ENCODE measurements around the gene HAT1.

The HAT1 gene

GRCh38 chr2:171913517-171913916 is 8.7 kb upstream of the HAT1 start:
- DNase-seq (ENCODE audit: extremely low read depth in 1 of 2, low read depth in 1 of 2) = no peak

GRCh38 chr2:171919453-171919852 is 2.8 kb upstream of the HAT1 start:
- no peak for DNase-seq (ENCODE audit: extremely low read depth in 1 of 2, low read depth in 1 of 2)

DNA sequence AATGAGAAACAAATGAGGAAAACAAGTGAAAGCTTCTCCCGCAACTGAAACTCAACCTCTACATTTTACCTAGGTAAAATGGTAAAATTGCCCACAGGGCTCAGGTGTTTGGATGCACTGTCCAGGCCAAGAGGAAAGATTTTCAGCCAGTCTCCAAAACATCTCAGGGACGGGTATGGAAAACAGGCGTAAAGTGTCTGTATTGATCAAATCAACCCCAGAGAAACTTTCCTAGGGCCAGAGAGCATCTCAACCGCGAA is 361 bp upstream of the HAT1 start:
- DNase-seq (ENCODE audit: extremely low read depth in 1 of 2, low read depth in 1 of 2) = no peak

GRCh38 chr2:171923206-171923605 is 945 bp downstream of the HAT1 start:
- no peak for DNase-seq (ENCODE audit: extremely low read depth in 1 of 2, low read depth in 1 of 2)

DNA sequence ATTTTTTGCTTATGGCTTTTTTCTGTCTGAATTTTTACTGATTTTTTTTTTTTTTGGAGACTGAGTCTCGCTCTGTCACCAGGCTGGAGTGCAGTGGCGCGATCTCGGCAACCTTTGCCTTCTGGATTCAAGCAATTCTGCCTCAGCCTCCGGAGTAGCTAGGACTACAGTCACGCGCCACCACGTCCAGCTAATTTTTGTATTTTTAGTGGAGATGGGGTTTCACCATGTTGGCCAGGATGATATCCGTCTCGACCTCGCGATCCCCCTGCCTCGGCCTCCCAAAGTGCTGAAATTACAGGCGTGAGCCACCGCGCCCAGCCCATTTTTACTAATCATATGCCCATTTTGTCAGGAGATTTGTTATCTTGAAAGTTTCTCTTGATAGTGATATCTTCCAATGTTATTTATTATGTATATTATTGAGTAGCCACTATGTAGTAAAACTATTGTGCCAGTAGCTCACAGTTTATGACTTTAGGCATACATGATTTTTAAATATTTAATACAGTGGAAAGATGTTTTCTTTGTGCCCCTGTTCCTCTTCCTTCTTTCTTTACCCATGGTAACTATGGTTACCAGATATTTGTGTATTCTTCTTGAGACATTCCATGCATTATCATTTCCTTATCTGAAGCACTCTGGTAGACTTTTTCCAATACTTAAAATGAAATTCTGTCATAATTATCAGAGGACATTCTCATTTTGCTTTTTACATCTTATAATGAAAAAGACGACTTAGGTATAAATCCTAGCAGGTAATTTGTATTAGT is 2.1 kb downstream of the HAT1 start:
- no peak for DNase-seq (ENCODE audit: extremely low read depth in 1 of 2, low read depth in 1 of 2)

- no peak for DNase-seq (ENCODE audit: extremely low read depth in 1 of 2, low read depth in 1 of 2)
Observed at GRCh38 chr2:171930385-171930784, 8.1 kb downstream of the HAT1 start.

DNA sequence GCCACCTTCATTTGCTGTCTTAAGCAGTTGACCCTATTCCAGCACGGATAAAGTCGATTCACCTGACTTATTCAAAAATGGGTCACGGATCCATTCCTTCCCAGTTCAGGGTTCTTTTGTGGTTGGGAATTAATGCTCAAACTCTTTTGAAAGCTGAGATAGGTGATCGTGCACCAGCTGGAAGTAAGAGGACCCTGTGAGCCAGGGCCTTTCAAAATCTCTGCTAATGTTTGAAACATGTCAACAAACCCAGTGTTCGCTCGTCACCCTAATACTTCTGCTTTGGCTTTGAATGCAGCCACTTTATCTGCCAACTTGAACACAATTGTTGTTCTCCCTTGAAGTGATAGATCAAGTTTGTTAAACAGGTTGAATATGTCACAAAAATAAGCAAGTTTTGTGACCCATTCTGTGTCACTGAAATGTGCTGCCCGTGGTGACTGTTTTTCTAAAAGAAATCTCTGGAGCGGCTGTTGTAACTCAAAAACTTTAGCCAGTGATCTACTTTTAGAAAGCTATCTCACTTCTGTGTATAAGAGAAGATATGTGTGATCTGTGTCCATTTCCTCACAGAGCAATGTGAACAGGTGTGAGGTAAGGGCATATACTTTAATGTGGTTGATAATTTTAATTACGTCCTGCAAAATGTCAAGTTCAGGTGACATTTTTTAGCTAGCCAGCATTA is 16.9 kb downstream of the HAT1 start:
- no peak for DNase-seq (ENCODE audit: extremely low read depth in 1 of 2, low read depth in 1 of 2)

GRCh38 chr2:171939743-171940071 is 17.4 kb downstream of the HAT1 start:
- DNase-seq (ENCODE audit: extremely low read depth in 1 of 2, low read depth in 1 of 2) = no peak

DNA sequence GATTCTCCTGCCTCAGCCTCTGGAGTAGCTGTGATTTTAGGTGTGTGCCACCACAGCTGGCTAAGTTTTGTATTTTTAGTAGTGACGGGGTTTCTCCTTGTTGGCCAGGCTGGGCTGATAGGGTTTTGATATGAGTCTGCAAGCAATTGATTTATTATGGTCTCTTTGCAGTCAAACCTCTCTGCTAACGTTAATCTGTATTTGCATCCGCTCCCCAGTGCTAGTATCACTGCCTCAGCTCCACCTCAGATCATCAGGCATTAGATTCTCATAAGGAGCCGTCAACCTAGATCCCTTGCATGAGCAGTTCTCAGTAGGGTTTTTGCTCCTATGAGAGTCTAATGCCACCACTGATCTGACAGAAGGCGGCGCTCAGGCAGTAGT is 19.0 kb downstream of the HAT1 start:
- no peak for DNase-seq (ENCODE audit: extremely low read depth in 1 of 2, low read depth in 1 of 2)

DNA sequence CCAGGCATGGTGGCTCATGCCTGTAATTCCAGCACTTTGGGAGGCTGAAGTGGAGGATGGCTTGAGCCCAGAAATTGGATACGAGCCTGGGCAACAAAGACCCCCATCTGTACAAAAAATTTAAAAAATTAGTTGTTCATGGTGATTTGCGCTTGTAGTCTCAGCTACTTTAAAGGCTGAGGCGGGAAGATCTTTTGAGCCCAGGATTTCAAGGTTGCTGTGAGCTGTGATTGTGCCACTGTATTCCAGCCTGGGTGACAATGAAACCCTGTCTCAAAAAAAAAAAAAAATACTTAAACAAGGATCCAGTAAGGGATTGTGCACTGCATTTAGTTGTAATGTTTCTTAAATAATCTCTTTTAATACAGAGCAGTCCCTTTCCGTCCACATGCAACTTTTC is 21.6 kb downstream of the HAT1 start:
- DNase-seq (ENCODE audit: extremely low read depth in 1 of 2, low read depth in 1 of 2) = no peak

DNA sequence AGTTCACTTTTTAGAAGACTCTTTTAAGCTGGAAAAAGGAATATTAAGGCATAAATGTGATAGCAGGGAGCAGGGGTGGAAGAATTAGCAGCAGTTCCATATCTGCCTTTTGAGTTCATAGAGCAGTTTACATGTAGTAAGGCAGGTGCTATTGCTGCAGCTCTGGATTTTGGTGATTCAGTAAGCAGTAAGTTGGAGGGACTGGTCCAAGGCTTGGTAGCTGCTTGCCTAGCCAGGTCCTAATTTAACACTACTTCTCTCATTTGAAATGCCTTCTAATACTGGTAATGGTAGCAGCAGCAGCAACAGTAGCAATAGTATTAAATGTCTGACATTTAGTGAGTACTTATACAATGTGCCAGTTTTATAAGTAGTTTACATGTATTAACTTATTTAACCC is 30.0 kb downstream of the HAT1 start:
- no peak for DNase-seq (ENCODE audit: extremely low read depth in 1 of 2, low read depth in 1 of 2)

DNA sequence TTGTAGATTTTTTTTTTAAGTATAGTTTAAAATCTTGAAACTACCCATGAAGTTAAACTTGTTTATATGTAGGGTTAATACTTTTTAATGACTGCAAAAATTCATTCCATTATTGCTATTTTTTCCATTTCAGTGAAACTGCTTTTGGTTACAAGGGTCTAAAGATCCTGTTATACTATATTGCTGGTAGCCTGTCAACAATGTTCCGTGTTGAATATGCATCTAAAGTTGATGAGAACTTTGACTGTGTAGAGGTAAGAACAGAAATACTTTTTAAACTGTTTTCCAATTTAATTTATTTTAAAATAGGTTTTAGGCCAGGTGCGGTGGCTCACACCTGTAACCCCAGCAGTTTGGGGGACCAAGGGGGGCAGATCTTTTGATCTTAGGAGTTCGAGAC is 30.5 kb downstream of the HAT1 start:
- DNase-seq (ENCODE audit: extremely low read depth in 1 of 2, low read depth in 1 of 2) = no peak

DNA sequence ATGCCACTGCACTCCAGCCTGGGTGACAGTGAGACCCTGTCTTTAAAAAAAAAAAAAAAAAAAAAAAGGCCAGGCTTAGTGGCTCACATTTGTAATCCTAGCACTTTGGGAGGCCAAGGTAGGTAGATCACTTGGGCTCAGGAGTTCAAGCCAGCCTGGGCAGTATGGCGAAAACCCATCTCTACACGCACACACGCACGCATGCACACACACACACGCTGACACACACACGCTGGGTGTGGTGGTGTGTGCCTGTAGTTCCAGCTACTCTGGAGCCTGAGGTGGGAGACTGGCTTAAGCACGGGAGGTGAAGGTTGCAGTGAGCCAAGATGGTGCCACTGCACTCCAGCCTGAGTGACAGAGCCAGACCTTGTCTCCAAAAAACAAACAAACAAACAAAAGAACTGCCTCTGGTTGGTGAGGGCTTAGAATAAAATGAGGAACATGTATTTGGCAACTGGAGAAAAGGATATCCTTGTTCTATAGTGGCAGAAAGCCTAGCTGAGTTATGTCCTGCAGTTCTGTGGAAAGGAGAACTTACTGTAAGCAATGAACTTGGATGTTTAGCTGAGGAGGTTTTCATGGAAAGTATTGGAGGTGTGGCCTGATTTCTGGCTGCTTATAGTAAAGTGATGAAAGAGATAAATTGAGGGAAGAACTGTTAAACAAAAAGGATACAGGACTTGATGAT is 34.0 kb downstream of the HAT1 start:
- DNase-seq (ENCODE audit: extremely low read depth in 1 of 2, low read depth in 1 of 2) = no peak

GRCh38 chr2:171957061-171957460 is 34.8 kb downstream of the HAT1 start:
- no peak for DNase-seq (ENCODE audit: extremely low read depth in 1 of 2, low read depth in 1 of 2)

DNA sequence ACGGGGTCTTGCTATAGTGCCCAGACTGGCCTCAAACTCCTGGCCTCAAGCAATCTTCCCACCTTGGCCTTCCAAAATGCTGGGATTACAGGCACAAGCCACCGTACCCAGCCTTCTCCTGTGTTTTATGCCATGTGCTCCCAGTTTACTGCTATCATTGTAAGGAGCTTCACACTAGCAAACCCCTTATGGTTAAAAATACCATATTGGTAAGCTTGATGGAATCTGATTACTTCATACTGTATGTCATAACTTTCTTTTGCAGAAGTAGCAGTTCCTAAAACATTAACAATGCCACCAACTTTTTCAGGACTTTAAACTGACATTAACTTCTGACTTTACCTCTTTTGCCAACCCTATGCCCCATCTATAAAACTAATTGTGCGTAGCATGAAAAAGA is 36.2 kb downstream of the HAT1 start:
- DNase-seq (ENCODE audit: extremely low read depth in 1 of 2, low read depth in 1 of 2) = no peak

DNA sequence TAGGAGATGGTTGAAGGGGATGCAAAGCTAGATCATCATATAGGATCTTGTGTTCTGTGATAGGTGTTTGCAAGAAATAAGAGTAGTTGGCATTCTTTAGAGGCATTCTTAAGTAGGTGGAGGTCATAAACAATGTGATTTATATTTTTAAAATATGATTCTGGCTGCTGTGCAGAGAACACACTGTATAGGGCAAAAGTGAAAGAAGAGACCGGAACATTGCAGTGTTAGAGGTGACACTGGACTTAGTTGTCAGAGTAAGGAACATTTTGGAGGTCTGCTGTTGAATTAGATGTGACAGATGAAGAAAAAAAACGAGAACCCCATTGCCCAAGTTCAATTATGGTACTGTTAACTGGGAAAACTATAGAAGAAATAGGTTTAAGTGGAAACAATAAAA is 37.7 kb downstream of the HAT1 start:
- DNase-seq (ENCODE audit: extremely low read depth in 1 of 2, low read depth in 1 of 2) = no peak

DNA sequence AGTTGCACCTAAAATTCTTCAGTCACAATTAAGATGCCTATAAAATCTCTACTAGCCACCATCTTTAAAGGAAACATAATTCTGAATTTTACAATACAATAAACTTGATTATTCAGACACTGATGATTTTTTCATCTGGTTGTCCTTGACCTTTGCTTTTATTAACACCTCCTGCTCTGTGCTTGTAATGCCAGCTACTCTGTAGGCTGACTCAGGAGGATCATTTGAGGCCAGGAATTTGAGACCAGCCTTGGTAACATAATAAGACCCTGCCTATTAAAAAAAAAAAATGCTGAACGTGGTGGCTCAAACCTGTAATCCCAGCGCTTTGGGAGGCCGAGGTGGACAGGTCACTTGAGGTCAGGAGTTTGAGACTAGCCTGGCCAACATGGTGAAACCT is 38.3 kb downstream of the HAT1 start:
- no peak for DNase-seq (ENCODE audit: extremely low read depth in 1 of 2, low read depth in 1 of 2)

DNA sequence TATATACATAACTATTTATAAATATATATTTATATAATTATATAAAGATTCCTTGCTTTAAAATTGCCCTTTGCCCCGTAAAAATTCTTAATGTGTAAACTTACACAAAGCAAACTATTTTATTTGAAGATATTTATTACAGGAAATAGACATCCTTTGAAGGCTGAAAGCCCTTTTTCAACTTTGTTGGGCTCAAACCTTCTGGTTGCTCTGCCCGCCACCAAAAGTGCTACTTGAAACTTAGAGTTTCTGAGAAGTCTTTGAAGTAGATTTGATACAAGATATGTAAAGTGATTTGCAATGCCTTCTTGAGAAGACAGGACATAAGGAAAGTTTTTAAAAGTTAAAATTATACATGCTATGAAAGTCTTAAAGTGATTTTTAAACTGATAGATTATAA is 40.9 kb downstream of the HAT1 start:
- DNase-seq (ENCODE audit: extremely low read depth in 1 of 2, low read depth in 1 of 2) = no peak

DNA sequence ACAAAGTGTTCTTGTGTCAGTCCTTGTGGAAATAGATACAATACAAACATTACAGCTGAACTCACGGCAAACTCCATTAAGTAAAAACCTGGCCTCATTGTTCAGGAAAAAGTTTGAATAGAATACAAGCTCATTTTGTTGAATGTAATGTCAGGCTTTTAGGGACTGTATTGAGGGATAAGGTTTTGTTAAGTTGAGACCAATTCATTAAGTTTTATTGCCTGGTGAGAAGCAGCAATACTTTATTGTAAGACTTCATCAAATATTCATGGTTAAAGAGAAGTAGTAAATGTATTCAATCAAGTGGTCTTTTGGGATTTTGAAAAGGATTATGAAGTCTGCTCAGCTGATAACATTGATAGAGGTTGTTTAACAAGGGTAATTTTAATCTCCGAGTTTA is 42.0 kb downstream of the HAT1 start:
- DNase-seq (ENCODE audit: extremely low read depth in 1 of 2, low read depth in 1 of 2) = no peak

DNA sequence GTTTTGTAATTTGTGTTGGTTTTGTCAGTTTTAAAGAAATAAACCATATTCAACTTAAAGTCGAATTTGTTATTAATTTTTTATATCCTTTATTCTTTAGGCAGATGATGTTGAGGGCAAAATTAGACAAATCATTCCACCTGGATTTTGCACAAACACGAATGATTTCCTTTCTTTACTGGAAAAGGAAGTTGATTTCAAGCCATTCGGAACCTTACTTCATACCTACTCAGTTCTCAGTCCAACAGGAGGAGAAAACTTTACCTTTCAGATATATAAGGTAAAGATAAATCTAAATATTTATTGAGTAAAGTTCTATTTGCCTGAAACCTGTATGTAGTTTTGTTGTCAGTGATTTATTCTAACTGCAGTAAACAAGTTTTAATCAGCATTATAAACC is 43.0 kb downstream of the HAT1 start:
- no peak for DNase-seq (ENCODE audit: extremely low read depth in 1 of 2, low read depth in 1 of 2)

DNA sequence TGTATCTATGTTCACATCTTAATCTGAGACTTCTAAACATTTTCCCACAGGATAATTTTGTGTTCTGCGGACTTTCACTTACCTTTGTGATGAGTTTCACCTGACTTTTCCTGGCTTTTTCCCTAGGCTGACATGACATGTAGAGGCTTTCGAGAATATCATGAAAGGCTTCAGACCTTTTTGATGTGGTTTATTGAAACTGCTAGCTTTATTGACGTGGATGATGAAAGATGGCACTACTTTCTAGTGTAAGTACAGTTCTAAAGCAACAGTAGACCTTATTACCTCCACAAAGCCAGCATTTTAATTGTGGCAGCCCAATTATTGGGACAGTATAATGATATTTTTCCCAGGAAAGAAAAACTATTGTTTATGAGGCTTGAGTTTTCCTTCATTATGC is 43.4 kb downstream of the HAT1 start:
- DNase-seq (ENCODE audit: extremely low read depth in 1 of 2, low read depth in 1 of 2) = no peak

- no peak for DNase-seq (ENCODE audit: extremely low read depth in 1 of 2, low read depth in 1 of 2)
Observed at GRCh38 chr2:171966235-171966634, 44.0 kb downstream of the HAT1 start.

DNA sequence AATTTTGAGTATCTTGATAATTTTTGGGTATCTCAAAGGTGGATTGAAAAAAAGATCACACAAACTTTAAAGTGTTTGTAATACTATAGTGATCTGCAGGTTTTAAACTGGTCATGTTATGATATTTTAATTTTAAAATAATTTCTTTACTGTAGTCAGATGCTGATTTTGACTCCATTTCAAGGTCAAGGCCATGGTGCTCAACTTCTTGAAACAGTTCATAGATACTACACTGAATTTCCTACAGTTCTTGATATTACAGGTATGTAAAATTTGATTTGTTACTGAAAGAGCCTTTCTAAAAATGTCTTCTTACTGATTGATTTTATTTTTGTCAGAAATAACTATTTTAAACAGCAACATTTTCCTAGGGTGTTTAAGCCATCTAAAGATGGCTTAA is 44.4 kb downstream of the HAT1 start:
- no peak for DNase-seq (ENCODE audit: extremely low read depth in 1 of 2, low read depth in 1 of 2)

Measured in stimulated activated CD8-positive, alpha-beta memory T cell treated with anti-CD3 and anti-CD28 coated beads, Interleukin-7, amount 100 ng/mL, for 48 hours (primary cell).